ENCODE measurements around the gene GPNMB.
"Not testable (repeated sequence)": the region's sequence is repeated elsewhere in the genome, so short reads cannot be mapped to it uniquely, and the experiment has no call there.

GPNMB gene

GRCh38 chr7:23246555-23246954 is at the start of gene GPNMB:
Gene GPNMB (plus strand): TSS chr7:23246775. CDS start chr7:23246858, 83 bp downstream.
- no peak for TF ChIP-seq CTCF (IDR thresholded peaks at IDR 0.05; ENCODE audit: poor library complexity, severe bottlenecking)
- Histone ChIP-seq H3K4me1 (ENCODE audit: insufficient read depth, poor library complexity, severe bottlenecking) (peaks cover 4% of the 10 kb centered on the region), H3K9me3 (ENCODE audit: severe bottlenecking) (no peaks in the 10 kb centered on the region), H3K36me3 (ENCODE audit: low read depth) (no peaks in the 10 kb centered on the region), H3K27me3 (ENCODE audit: insufficient read depth, poor library complexity, severe bottlenecking) (no peaks in the 10 kb centered on the region), H3K27ac (ENCODE audit: poor library complexity, severe bottlenecking) (no peak within 1 kb of the TSS), H3K4me3 (ENCODE audit: severe bottlenecking) (no peak within 1 kb of the TSS)
- ATAC-seq (ENCODE audit: low read depth) = 0 out of 3 replicates have a peak, but pooled peaks have one; percentile 45
- DNase-seq (ENCODE audit: low spot score) = no peak

DNA sequence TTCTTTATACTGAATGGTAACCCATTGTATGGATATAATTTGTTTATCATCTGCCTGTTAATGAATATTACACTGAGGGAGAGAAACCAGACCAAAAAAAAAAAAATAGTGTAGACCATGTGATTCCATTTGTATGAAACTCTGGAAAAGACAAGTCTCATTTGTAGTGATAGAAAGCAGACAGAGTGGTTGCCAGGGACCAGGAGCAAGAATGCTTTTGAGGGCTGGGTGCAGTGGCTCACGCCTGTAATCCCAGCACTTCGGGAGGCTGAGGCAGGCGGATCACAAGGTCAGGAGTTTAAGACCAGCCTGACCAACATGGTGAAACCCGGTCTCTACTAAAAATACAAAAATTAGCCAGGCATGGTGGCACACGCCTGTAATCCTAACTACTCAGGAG is 48.8 kb upstream of the GPNMB start:
- not testable (repeated sequence) for H3K4me1 ChIP-seq (ENCODE audit: insufficient read depth, poor library complexity, severe bottlenecking); H3K9me3 ChIP-seq (ENCODE audit: severe bottlenecking); H3K4me3 ChIP-seq (ENCODE audit: severe bottlenecking); H3K27me3 ChIP-seq (ENCODE audit: insufficient read depth, poor library complexity, severe bottlenecking); ATAC-seq (ENCODE audit: low read depth); H3K27ac ChIP-seq (ENCODE audit: poor library complexity, severe bottlenecking); DNase-seq (ENCODE audit: low spot score)
- peaks cover 59% of the 10 kb centered on the region for H3K36me3 ChIP-seq (ENCODE audit: low read depth)

- no peak for TF ChIP-seq CTCF (IDR thresholded peaks at IDR 0.05; ENCODE audit: poor library complexity, severe bottlenecking)
- Histone ChIP-seq H3K27me3 (ENCODE audit: insufficient read depth, poor library complexity, severe bottlenecking) (no peaks in the 10 kb centered on the region), H3K4me1 (ENCODE audit: insufficient read depth, poor library complexity, severe bottlenecking) (no peaks in the 10 kb centered on the region), H3K4me3 (ENCODE audit: severe bottlenecking) (no peak overlapping the region), H3K36me3 (ENCODE audit: low read depth) (peaks cover 53% of the 10 kb centered on the region), H3K27ac (ENCODE audit: poor library complexity, severe bottlenecking) (no peak overlapping the region), H3K9me3 (ENCODE audit: severe bottlenecking) (no peaks in the 10 kb centered on the region)
- ATAC-seq (ENCODE audit: low read depth) (no peak), DNase-seq (ENCODE audit: low spot score) (no peak)
Observed at GRCh38 chr7:23200331-23200730, 46.2 kb upstream of the GPNMB start.

- H3K4me1 ChIP-seq (ENCODE audit: insufficient read depth, poor library complexity, severe bottlenecking) = no peaks in the 10 kb centered on the region
- H3K27me3 ChIP-seq (ENCODE audit: insufficient read depth, poor library complexity, severe bottlenecking) = no peaks in the 10 kb centered on the region
- no peak for TF ChIP-seq CTCF (IDR thresholded peaks at IDR 0.05; ENCODE audit: poor library complexity, severe bottlenecking)
- no peak overlapping the region for H3K27ac ChIP-seq (ENCODE audit: poor library complexity, severe bottlenecking)
- ATAC-seq (ENCODE audit: low read depth) = no peak
- DNase-seq (ENCODE audit: low spot score) = no peak
- no peak overlapping the region for H3K4me3 ChIP-seq (ENCODE audit: severe bottlenecking)
- H3K36me3 ChIP-seq (ENCODE audit: low read depth) = peaks cover 23% of the 10 kb centered on the region
- no peaks in the 10 kb centered on the region for H3K9me3 ChIP-seq (ENCODE audit: severe bottlenecking)
Observed at GRCh38 chr7:23204241-23204640, 42.3 kb upstream of the GPNMB start.

DNA sequence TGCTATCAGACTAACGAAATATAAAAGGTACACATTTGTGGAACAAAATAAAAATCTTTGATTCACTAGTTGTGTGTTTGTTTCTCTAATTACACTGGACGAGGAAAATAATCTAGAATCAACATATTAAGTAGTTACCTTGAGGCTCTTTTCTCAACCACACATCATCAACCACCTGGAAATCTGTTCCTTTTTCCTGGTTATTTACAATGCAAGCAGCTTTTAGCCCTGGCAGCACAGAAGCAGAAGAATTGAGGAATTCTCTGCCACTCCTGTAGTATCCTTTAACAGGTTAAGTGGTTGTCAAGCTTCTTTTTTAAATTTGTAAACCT is 41.0 kb upstream of the GPNMB start:
- TF ChIP-seq CTCF (IDR thresholded peaks at IDR 0.05; ENCODE audit: poor library complexity, severe bottlenecking) = no peak
- no peak for ATAC-seq (ENCODE audit: low read depth)
- no peaks in the 10 kb centered on the region for H3K9me3 ChIP-seq (ENCODE audit: severe bottlenecking)
- H3K36me3 ChIP-seq (ENCODE audit: low read depth) = peaks cover 10% of the 10 kb centered on the region
- no peak overlapping the region for H3K4me3 ChIP-seq (ENCODE audit: severe bottlenecking)
- no peaks in the 10 kb centered on the region for H3K4me1 ChIP-seq (ENCODE audit: insufficient read depth, poor library complexity, severe bottlenecking)
- no peaks in the 10 kb centered on the region for H3K27me3 ChIP-seq (ENCODE audit: insufficient read depth, poor library complexity, severe bottlenecking)
- no peak for DNase-seq (ENCODE audit: low spot score)
- H3K27ac ChIP-seq (ENCODE audit: poor library complexity, severe bottlenecking) = no peak overlapping the region

All from RWPE2 (cell line).